Measurements from ENCODE around the gene SLIT3. TPM values are rescaled to one million over a fixed set of nuclear protein-coding genes. Genes with fewer than 3 reads are reported as not detected.

The SLIT3 gene
- total and polyA plus RNA-seq, 9 of the 15 experiments (the other 6 are each of a cell fraction or from before 2014, with no cell fraction given), result 0.01 to 0.04 TPM; not detected in 7

- TF ChIP-seq, protein P1, sequence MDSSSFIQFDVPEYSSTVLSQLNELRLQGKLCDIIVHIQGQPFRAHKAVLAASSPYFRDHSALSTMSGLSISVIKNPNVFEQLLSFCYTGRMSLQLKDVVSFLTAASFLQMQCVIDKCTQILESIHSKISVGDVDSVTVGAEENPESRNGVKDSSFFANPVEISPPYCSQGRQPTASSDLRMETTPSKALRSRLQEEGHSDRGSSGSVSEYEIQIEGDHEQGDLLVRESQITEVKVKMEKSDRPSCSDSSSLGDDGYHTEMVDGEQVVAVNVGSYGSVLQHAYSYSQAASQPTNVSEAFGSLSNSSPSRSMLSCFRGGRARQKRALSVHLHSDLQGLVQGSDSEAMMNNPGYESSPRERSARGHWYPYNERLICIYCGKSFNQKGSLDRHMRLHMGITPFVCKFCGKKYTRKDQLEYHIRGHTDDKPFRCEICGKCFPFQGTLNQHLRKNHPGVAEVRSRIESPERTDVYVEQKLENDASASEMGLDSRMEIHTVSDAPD (CRISPR knock-in tag; IDR thresholded peaks at IDR 0.05), result no peak
- TF ChIP-seq ZNF766 (CRISPR knock-in tag; conservative IDR thresholded peaks at IDR 0.05) (no peak), CUX1 (CRISPR knock-in tag; IDR thresholded peaks at IDR 0.05) (no peak), CHCHD3 (CRISPR knock-in tag; IDR thresholded peaks at IDR 0.05) (no peak), E2F8 (IDR thresholded peaks at IDR 0.05; ENCODE audit: low read depth, partially characterized antibody) (no peak), PKNOX1 (IDR thresholded peaks at IDR 0.05) (no peak), RBM39 (optimal IDR thresholded peaks at IDR 0.05; ENCODE audit: low read depth, low read length) (no peak), ZC3H11A (IDR thresholded peaks at IDR 0.05; ENCODE audit: low read depth, low read length) (no peak), E2F3 (CRISPR knock-in tag; IDR thresholded peaks at IDR 0.05) (no peak), RBM22 (IDR thresholded peaks at IDR 0.05; ENCODE audit: low read depth, low read length, poor library complexity, severe bottlenecking) (no peak)
- TF ChIP-seq, protein P2, sequence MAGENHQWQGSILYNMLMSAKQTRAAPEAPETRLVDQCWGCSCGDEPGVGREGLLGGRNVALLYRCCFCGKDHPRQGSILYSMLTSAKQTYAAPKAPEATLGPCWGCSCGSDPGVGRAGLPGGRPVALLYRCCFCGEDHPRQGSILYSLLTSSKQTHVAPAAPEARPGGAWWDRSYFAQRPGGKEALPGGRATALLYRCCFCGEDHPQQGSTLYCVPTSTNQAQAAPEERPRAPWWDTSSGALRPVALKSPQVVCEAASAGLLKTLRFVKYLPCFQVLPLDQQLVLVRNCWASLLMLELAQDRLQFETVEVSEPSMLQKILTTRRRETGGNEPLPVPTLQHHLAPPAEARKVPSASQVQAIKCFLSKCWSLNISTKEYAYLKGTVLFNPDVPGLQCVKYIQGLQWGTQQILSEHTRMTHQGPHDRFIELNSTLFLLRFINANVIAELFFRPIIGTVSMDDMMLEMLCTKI (IDR thresholded peaks at IDR 0.05; ENCODE audit: partially characterized antibody), result no peak
- TF ChIP-seq, protein P3, sequence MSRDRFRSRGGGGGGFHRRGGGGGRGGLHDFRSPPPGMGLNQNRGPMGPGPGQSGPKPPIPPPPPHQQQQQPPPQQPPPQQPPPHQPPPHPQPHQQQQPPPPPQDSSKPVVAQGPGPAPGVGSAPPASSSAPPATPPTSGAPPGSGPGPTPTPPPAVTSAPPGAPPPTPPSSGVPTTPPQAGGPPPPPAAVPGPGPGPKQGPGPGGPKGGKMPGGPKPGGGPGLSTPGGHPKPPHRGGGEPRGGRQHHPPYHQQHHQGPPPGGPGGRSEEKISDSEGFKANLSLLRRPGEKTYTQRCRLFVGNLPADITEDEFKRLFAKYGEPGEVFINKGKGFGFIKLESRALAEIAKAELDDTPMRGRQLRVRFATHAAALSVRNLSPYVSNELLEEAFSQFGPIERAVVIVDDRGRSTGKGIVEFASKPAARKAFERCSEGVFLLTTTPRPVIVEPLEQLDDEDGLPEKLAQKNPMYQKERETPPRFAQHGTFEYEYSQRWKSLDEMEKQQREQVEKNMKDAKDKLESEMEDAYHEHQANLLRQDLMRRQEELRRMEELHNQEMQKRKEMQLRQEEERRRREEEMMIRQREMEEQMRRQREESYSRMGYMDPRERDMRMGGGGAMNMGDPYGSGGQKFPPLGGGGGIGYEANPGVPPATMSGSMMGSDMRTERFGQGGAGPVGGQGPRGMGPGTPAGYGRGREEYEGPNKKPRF (IDR thresholded peaks at IDR 0.05; ENCODE audit: low read depth, low read length), result no peak
Measured at GRCh38 chr5:168874713-168875380, 426.1 kb downstream of the SLIT3 start (continued).
